Measurements from ENCODE around the gene SIAE.
"Not testable (repeated sequence)": the region's sequence is repeated elsewhere in the genome, so short reads cannot be mapped to it uniquely, and the experiment has no call there.

The SIAE gene

GRCh38 chr11:124629961-124630360, 43.6 kb downstream of the SIAE start:
- DNase-seq, result no peak

GRCh38 chr11:124627546-124627945, 46.0 kb downstream of the SIAE start:
- intact Hi-C loops (cut with DNase I), result no loop called here
- DNase-seq, result no peak

More at GRCh38 chr11:124629961-124630360, 43.6 kb downstream of the SIAE start:
- intact Hi-C loops (cut with DNase I), result no loop called here

GRCh38 chr11:124625504-124626168, 47.9 kb downstream of the SIAE start:
- intact Hi-C loops (cut with DNase I), result no loop called here
- no peak for DNase-seq

GRCh38 chr11:124623861-124624525, 49.5 kb downstream of the SIAE start:
- intact Hi-C loops (cut with DNase I), result no loop called here
- no peak for DNase-seq

DNA sequence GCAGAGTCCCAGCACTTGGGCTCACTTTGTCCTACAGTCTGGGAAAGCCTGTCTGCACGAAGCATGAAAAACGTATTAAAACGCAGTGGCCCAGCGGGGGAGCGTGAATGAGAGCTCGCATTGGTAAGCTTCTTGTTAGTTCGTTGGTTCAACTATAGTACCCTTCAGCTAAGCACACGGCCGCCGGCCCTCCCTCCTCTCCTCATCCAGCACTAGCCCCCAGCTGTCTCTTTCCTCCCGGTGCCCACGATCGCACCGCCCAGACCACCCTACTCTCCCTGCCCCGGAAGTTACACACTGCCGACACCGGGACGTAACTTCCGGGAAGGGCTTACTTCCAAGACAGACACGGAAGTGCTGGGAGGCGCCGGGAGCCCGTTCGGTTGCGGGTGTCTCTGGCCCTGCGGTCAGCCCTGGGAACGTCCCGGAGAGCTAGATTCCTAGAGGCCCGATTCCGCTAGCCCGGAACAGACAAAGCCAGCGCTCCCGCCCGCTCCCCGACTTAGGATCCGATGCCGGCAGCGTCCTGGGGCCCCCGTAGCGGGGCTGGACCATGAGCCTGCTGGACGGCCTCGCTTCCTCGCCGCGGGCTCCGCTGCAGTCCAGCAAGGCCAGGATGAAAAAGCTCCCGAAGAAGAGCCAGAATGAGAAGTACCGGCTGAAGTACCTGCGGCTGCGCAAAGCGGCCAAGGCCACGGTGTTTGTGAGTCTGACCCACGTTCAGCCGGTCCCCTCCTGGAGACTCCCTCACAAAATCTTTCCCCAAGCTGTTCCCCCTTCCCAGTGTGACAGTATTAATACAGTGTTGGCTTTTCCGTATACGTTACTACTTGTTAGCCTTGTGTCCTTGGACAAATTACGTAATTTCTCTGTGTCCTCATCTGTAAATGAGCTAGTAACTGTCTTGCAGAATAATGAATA, 50.7 kb downstream of the SIAE start, which contains the start of gene TBRG1:
TSS of gene TBRG1 (plus strand) at position 334 of the 921 bp plus-strand sequence. CDS start at position 554, 220 bp downstream.
- intact Hi-C loops (cut with DNase I), result no loop called here
- peak; percentile 82 to 99 (median 92) for DNase-seq

- intact Hi-C loops (cut with DNase I), result no loop called here
Measured at GRCh38 chr11:124618863-124619262, 54.7 kb downstream of the SIAE start.

DNA sequence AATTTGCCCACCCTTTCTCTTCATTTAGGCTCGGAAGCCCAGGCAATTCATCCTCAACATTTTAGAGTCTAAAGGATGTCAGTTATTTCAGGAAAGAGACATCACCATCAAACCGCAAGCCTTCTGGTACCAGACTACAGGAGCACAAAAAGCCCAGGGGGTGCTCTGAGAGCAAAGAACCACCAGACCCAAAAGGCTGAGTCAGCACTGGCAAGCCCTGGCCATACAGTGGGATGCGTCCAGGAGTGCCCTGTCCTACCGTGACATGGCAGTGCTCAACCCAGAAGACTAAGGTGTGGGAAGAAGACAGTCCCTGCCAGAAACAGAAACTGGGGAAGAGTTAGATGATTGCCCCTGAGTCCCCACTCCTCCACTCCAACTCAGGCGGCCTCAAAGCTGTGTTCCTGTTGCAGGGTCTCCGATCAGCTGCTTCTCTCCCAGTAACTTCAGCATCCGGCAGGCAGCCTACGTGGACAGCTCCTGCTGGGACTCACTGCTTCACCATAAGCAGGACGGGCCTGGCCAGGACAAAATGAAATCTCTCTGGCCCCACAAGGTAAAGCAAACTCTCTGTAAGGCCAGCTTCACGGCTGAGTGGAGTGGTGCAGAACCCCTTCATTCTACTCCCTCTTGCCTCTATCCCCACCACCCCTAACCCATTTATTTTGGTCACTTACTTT, 60.8 kb downstream of the SIAE start:
- DNase-seq, result no peak
- intact Hi-C loops (cut with DNase I), result no loop called here

More at GRCh38 chr11:124618863-124619262, 54.7 kb downstream of the SIAE start:
- DNase-seq, result no peak

DNA sequence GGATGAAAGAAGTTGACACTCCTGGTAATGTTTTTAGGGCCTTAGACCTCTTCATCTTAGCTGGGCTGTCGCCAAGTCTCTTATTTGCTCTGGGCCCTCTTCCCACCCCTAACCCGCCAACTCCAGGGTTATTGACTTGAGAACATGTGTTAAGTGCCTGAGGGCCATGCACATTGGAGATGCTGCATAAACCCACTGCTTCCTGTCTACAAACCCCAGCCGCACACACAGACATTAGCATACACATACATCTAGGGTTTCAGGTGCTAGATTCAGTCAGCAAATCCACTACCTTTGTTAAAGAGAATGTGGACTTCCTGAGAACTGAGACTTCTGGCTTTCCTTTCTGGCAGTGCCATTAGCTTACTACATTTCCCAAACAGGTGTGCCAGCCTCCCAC, 61.5 kb downstream of the SIAE start:
- intact Hi-C loops (cut with DNase I), result no loop called here
- DNase-seq, result no peak

DNA sequence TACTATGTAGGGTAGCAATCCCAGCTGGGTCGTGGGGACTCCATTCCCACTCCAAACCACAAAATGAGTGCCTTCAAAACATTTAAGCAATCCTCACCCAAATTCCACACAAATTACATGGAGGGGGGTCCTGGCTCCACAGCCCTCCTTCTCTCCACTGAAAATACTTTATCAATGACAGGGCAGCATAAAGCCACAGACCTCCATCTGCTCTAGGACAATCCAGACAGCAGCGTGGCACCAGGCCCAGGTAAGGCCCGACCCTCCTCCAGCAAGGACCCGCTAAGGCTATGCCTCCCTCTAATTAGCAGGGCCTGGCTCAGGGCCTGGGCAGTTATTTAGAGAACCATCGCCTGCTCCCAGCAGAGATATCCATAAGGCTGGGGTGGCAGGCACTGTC, 62.5 kb downstream of the SIAE start, which contains the start of gene PANX3:
TSS of gene PANX3 (plus strand) at position 365 of the 400 bp plus-strand sequence. CDS start 129 bp downstream, outside the sequence.
- intact Hi-C loops (cut with DNase I), result no loop called here
- DNase-seq, result no peak

GRCh38 chr11:124610295-124610694, 63.2 kb downstream of the SIAE start:
- no peak for DNase-seq
- intact Hi-C loops (cut with DNase I), result no loop called here

- intact Hi-C loops (cut with DNase I), result no loop called here
- DNase-seq, result no peak
Measured at GRCh38 chr11:124608147-124608546, 65.4 kb downstream of the SIAE start.

DNA sequence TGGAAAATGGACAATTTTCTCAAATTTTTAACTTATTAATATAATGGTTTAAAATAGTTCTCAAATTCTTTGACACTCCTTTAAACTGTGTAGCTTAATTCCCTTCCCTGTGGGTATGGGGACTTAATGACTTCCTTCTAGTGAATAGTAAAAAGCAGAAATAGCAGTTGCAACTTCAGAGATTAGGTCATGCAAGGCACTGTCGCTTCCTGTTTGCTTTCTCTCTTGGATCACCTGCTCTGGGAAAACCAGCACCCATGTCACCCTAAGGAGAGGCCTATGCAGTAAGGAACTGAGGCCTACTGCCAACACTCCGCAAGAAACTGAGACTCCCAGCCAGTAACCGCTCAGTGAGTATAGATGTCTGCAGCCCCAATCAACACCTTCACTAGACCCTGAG, 67.8 kb downstream of the SIAE start:
- intact Hi-C loops (cut with DNase I), result no loop called here
- no peak for DNase-seq

DNA sequence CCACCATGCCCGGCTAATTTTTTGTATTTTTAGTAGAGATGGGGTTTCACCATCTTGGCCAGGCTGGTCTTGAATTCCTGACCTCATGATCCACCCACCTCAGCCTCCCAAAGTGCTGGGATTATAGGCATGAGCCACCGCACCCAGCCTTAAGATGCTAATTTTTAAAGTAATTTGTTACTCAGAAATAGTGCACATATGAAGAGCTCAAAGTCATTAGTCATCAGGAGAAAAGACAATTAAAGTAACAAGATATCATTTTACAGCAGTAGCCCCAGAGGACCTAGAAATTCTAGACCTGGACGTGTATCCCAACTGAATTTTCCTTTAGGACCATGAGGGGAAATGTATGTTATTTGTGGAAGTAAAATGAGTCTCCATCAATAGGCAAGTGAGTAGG, 70.8 kb downstream of the SIAE start:
- DNase-seq; intact Hi-C loops (cut with DNase I): not testable (repeated sequence)

GRCh38 chr11:124602193-124602592, 71.3 kb downstream of the SIAE start:
- intact Hi-C loops (cut with DNase I), result no loop called here
- no peak for DNase-seq

DNA sequence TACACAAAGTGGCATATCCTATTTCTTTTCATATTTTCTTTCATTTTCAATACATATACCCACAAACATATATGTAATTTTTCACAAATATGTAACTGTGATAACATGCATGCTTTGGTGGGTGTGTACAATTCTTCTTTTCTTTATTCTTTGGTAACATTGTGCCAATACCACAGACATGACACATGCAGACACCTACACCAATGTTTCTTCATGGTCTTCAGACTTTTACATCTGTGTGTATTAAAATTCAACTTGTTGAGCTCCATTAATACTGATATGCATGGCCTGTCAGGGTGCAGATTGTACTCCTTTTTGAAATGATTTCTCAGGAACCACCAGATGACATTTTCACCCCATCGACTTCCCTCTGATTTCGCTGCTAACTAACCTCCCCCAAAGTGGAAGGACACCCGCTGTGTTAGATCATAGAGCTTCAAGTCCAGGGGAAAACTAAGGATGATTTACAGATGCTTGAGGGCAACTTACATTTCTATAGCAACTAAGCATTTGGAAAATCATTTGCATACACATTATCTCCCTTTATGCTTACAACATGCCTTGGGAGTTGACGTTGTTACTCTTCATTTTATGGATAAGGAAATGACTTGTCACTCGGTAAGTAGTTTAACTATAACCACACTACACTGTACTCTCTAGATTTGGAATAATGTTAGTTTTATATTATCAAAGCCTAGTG, 72.8 kb downstream of the SIAE start:
- intact Hi-C loops (cut with DNase I), result no loop called here
- no peak for DNase-seq

DNA sequence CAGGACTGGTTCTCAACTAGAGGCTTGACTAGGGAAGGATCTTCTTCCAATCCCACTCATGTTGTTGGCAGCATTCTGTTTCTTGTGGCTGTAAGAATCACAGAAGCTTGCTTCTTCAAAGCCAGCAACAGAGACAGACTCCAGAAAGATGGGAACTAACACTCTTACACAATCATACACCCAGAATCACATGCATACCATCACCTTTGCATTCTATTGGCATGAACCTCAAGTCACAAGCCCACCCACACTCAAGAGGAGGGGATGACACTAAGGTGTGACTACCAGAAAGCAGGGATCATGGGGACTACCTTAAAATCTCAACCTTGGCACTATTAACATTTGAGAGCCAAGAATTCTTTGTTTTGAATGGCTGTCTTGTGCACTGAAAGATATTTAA, 75.9 kb downstream of the SIAE start:
- intact Hi-C loops (cut with DNase I), result no loop called here
- DNase-seq, result no peak

DNA sequence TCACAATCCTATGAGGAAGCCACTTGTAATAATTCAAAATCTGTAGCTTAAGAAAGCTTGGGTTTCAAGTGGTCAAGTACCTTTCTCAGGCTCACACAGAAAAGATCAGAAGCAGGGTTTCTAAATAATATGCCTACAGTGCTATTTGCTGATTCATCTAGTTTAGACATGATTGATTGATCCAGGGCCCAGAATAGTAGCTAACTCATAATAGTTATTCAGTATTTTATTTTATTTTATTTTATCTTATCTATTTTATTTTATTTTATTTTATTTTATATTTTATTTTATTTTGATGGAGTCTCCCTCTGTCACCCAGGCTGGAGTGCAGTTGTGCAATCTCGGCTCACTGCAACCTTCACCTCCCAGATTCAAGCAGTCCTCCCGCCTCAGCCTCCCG, 78.2 kb downstream of the SIAE start:
- intact Hi-C loops (cut with DNase I), result no loop called here
- no peak for DNase-seq

GRCh38 chr11:124592627-124593026, 80.9 kb downstream of the SIAE start:
- intact Hi-C loops (cut with DNase I), result no loop called here

DNA sequence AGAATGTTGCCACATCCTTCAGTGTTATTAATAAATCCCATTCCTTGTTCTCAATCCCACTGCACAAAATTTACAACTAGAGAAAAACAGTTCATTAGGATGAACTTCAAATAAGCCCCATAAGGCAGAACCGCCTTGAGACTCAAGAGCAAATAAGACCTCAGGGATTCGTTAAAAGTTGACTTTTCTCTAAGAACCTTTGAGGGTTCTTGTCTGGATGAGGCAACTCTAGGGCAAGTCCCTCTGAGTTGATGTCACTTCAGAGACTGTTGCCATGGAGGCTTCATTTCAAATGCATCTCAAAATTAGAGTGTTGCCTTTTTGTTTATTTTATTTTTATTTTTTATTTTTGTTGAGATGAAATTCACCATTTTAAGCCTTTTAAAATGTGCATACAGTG, 82.1 kb downstream of the SIAE start:
- DNase-seq, result no peak
- intact Hi-C loops (cut with DNase I), result no loop called here

More at GRCh38 chr11:124592627-124593026, 80.9 kb downstream of the SIAE start:
- DNase-seq, result no peak

Data from posterior cingulate gyrus (tissue), 11 donors.